Caco-2 (cell line): ENCODE results near the gene CASTOR1. TPM values are rescaled to one million over a fixed set of nuclear protein-coding genes. Genes with fewer than 3 reads are reported as not detected.

Experiments
- BruUV-seq: library from RNA; stranded (reverse); fragments of 400-500 nt; replicated peaks from 2 replicates; lab custom pipeline; 2021; lab: Mats Ljungman, UMichigan
- CTCF ChIA-PET: fragments of 300-600 bp; sonication (Branson Sonifier 250); formaldehyde crosslinking; loops from one replicate; lab custom pipeline; 2022; ENCODE audit warnings: antibody characterized with exemption; lab: Charles Lee
- POLR2A ChIA-PET: fragments of 300-600 bp; sonication (Branson Sonifier 250); formaldehyde crosslinking; loops from one replicate; lab custom pipeline; 2022; ENCODE audit warnings: antibody characterized with exemption; lab: Charles Lee
- DNase-seq, 2 experiments: peaks; one replicate each; pipeline versions ENCODE4 v3.0.0 to v3.0.0-alpha.2; 2020 to 2022
- H3K27me3 ChIP-seq: replicated peaks from 2 replicates; pipeline ENCODE4 v1.6.0; 2011; ENCODE audit warnings: low read length; ENCODE audit not compliant: control insufficient read depth, insufficient read depth
- H3K36me3 ChIP-seq: 2 replicates; pipeline ENCODE4 v1.5.1; 2011; ENCODE audit warnings: low read length; ENCODE audit not compliant: control insufficient read depth, insufficient read depth
- H3K4me1 ChIP-seq: fragments of 250-450 bp; sonication (Bioruptor Pico); 2 replicates; pipeline ENCODE4 v1.5.1; 2020; ENCODE audit warnings: mild to moderate bottlenecking
- H3K4me3 ChIP-seq: 2 replicates; pipeline ENCODE4 v1.5.1; 2011; ENCODE audit warnings: low read depth, mild to moderate bottlenecking, control low read depth, low read length
- H3K9me3 ChIP-seq: fragments of 250-450 bp; sonication (Bioruptor Pico); 2 replicates; pipeline ENCODE4 v1.5.1; 2020; ENCODE audit warnings: mild to moderate bottlenecking, moderate library complexity
- H3K27ac Mint-ChIP-seq: one replicate; pipeline ENCODE4 v1.8.0; 2022; ENCODE audit warnings: mixed read lengths; ENCODE audit not compliant: unreplicated experiment
- H3K27me3 Mint-ChIP-seq: one replicate; pipeline ENCODE4 v1.8.0; 2022; ENCODE audit warnings: mixed read lengths; ENCODE audit not compliant: insufficient read depth, unreplicated experiment
- H3K36me3 Mint-ChIP-seq: one replicate; pipeline ENCODE4 v1.8.0; 2022; ENCODE audit warnings: mild to moderate bottlenecking, mixed read lengths; ENCODE audit not compliant: insufficient read depth, unreplicated experiment
- H3K4me1 Mint-ChIP-seq: one replicate; pipeline ENCODE4 v1.8.0; 2022; ENCODE audit warnings: low read depth, mixed read lengths; ENCODE audit not compliant: unreplicated experiment
- H3K4me3 Mint-ChIP-seq: one replicate; pipeline ENCODE4 v1.8.0; 2022; ENCODE audit warnings: mild to moderate bottlenecking, moderate library complexity, mixed read lengths; ENCODE audit not compliant: unreplicated experiment
- H3K9me3 Mint-ChIP-seq: one replicate; pipeline ENCODE4 v1.8.0; 2022; ENCODE audit warnings: mixed read lengths; ENCODE audit not compliant: unreplicated experiment
- CTCF ChIP-seq, 2 experiments: fragments of 200-600 bp in 1 of 2; IDR thresholded peaks; 1 replicate in 1 of 2; 2 replicates in 1 of 2; pipeline versions ENCODE4 v1.5.1 to v1.8.0; 2011 to 2022; ENCODE audit warnings: antibody characterized with exemption in 1 of 2, control low read depth in 1 of 2, inconsistent platforms in 1 of 2, low read depth in 1 of 2, low read length in 1 of 2, mild to moderate bottlenecking in 1 of 2, moderate library complexity in 1 of 2; ENCODE audit not compliant: insufficient read depth in 1 of 2, severe bottlenecking in 1 of 2, unreplicated experiment in 1 of 2
- intact Hi-C: fragments of 100-400 bp; cut with micrococcal nuclease; formaldehyde crosslinking; loops from one replicate; pipeline ENCODE4 v1.10.0; 2022; ENCODE audit not compliant: unreplicated experiment
- total RNA-seq: library from RNA; stranded (reverse); gene quantifications from 2 replicates; pipeline ENCODE4 v1.2.3, GENCODE V29; 2022

CASTOR1 gene
- total RNA-seq, 1 experiment from 2014 or later, result 6.3 TPM

- CTCF ChIA-PET, result no interaction called here
- Histone ChIP-seq H3K36me3 (no peaks in the 10 kb centered on the region; the same call in 1 of the 2 replicates), H3K4me3 (no peak overlapping the region), H3K4me1 (peaks cover 4% of the 10 kb centered on the region; the same call in 1 of the 2 replicates), H3K9me3 (no peaks in the 10 kb centered on the region), H3K27me3 (no peaks in the 10 kb centered on the region)
- TF ChIP-seq CTCF (IDR thresholded peaks at IDR 0.05; ENCODE audit: insufficient read depth in 1 of 2, low read depth in 1 of 2, low read length in 1 of 2, severe bottlenecking in 1 of 2, unreplicated experiment in 1 of 2), result no peak
- H3K4me3 Mint-ChIP-seq, result no peak overlapping the region
- intact Hi-C loops, result loop anchor here (5.0 to 10.0 kb wide), 2 partner anchors 68 to 200 kb away; no protein-coding TSS in a partner anchor
- H3K4me1 Mint-ChIP-seq, result peaks cover 11% of the 10 kb centered on the region
- POLR2A ChIA-PET, result no interaction called here
- H3K9me3 Mint-ChIP-seq, result no peaks in the 10 kb centered on the region
- no peak for DNase-seq
- no peak overlapping the region for H3K27ac Mint-ChIP-seq
- H3K27me3 Mint-ChIP-seq, result no peaks in the 10 kb centered on the region
- BruUV-seq, result no TSS peak
- H3K36me3 Mint-ChIP-seq, result no peaks in the 10 kb centered on the region
Observed at GRCh38 chr22:30284666-30285065, 4.6 kb downstream of the CASTOR1 start.

GRCh38 chr22:30284172-30284571 lies 5.1 kb downstream of the CASTOR1 start:
- TF ChIP-seq CTCF (IDR thresholded peaks at IDR 0.05; ENCODE audit: insufficient read depth in 1 of 2, low read depth in 1 of 2, low read length in 1 of 2, severe bottlenecking in 1 of 2, unreplicated experiment in 1 of 2), result no peak
- Histone ChIP-seq H3K36me3 (no peaks in the 10 kb centered on the region; the same call in 1 of the 2 replicates), H3K4me1 (peaks cover 4% of the 10 kb centered on the region; the same call in 1 of the 2 replicates), H3K9me3 (no peaks in the 10 kb centered on the region), H3K27me3 (no peaks in the 10 kb centered on the region), H3K4me3 (no peak overlapping the region)
- peaks cover 11% of the 10 kb centered on the region for H3K4me1 Mint-ChIP-seq
- no peaks in the 10 kb centered on the region for H3K9me3 Mint-ChIP-seq
- H3K4me3 Mint-ChIP-seq, result no peak overlapping the region
- DNase-seq, result no peak
- no peaks in the 10 kb centered on the region for H3K36me3 Mint-ChIP-seq
- no peak overlapping the region for H3K27ac Mint-ChIP-seq
- ChIA-PET POLR2A (no interaction called here), CTCF (no interaction called here)
- no TSS peak for BruUV-seq
- no peaks in the 10 kb centered on the region for H3K27me3 Mint-ChIP-seq
- intact Hi-C loops, result loop anchor here (10.0 kb wide), 1 partner anchor 201 kb away; no protein-coding TSS in a partner anchor

GRCh38 chr22:30283342-30283741 lies 6.0 kb downstream of the CASTOR1 start:
- no peaks in the 10 kb centered on the region for H3K9me3 Mint-ChIP-seq
- H3K27me3 ChIP-seq, result no peaks in the 10 kb centered on the region
- H3K27me3 Mint-ChIP-seq, result no peaks in the 10 kb centered on the region
- H3K27ac Mint-ChIP-seq, result no peak overlapping the region
- BruUV-seq, result no TSS peak
- ChIA-PET POLR2A (no interaction called here), CTCF (interaction anchor here (0.7 kb wide), 1 partner anchor 69 kb away, joined by 4 read pairs; no protein-coding TSS in a partner anchor)
- H3K4me1 Mint-ChIP-seq, result peaks cover 13% of the 10 kb centered on the region
- H3K36me3 ChIP-seq, result no peaks in the 10 kb centered on the region; the same call in 1 of the 2 replicates
- no peak overlapping the region for H3K4me3 ChIP-seq
- no peak for TF ChIP-seq CTCF (IDR thresholded peaks at IDR 0.05; ENCODE audit: insufficient read depth in 1 of 2, low read depth in 1 of 2, low read length in 1 of 2, severe bottlenecking in 1 of 2, unreplicated experiment in 1 of 2)
- intact Hi-C loops, result loop anchor here (10.0 kb wide), 1 partner anchor 201 kb away; no protein-coding TSS in a partner anchor
- no peaks in the 10 kb centered on the region for H3K36me3 Mint-ChIP-seq
- peaks cover 5% of the 10 kb centered on the region for H3K4me1 ChIP-seq
- no peak overlapping the region for H3K4me3 Mint-ChIP-seq
- no peaks in the 10 kb centered on the region for H3K9me3 ChIP-seq
- DNase-seq, result no peak
